Esophagus squamous epithelium (tissue), 5 donors: ENCODE measurements around the gene ENTREP3. TPM values are rescaled to one million over a fixed set of nuclear protein-coding genes. Genes with fewer than 3 reads are reported as not detected.
A peak's percentile ranks its signal among the peaks of the same experiment; 100 is the strongest.

Source experiments
- DNase-seq: peaks from one replicate; lab custom pipeline; 2025; lab: John Stamatoyannopoulos, UW
- H3K27ac ChIP-seq, 4 donors: fragments of 200-600 bp; sonication (generic); one replicate each; pipeline ENCODE4 v1.5.1; 2016 to 2019; ENCODE audit warnings: mild to moderate bottlenecking in 1 of 4
- H3K27me3 ChIP-seq, 4 donors: fragments of 200-600 bp; sonication (generic); 1 replicate in 3 of 4; 2 replicates in 1 of 4; pipeline versions ENCODE4 v1.5.1 to v1.6.0; 2017 to 2021; ENCODE audit warnings: antibody characterized with exemption in 1 of 4
- H3K36me3 ChIP-seq, 3 donors: fragments of 200-600 bp; sonication (generic); one replicate each; pipeline ENCODE4 v1.5.1; 2016 to 2019
- H3K4me1 ChIP-seq, 3 donors: fragments of 200-600 bp; sonication (generic); one replicate each; pipeline ENCODE4 v1.5.1; 2017 to 2019
- H3K4me3 ChIP-seq, 4 donors: fragments of 200-600 bp; sonication (generic); 1 replicate in 3 of 4; 2 replicates in 1 of 4; pipeline ENCODE4 v1.5.1; 2016 to 2019; ENCODE audit warnings: mild to moderate bottlenecking in 2 of 4, moderate library complexity in 1 of 4
- H3K9me3 ChIP-seq, 3 donors: fragments of 200-600 bp; sonication (generic); one replicate each; pipeline ENCODE4 v1.5.1; 2016 to 2019
- POLR2A ChIP-seq, 4 donors: fragments of 450-650 bp; IDR thresholded peaks; one replicate each; pipeline ENCODE4 v1.6.1; 2017; ENCODE audit warnings: antibody characterized with exemption in 4 of 4, mild to moderate bottlenecking in 4 of 4, moderate library complexity in 3 of 4
- WGBS, 2 donors: methylation state at CpG; one replicate each; pipeline ENCODE4 v1.1.5; 2018; 5-methylcytosine and 5-hydroxymethylcytosine counted together
- intact Hi-C: fragments of 100-400 bp; cut with DNase I; formaldehyde crosslinking; loops from one replicate; pipeline ENCODE4 v1.15.0; 2022
- total RNA-seq, 4 donors: library from RNA; depleted of rRNA; stranded (reverse); fragments of >200 nt; gene quantifications; one replicate each; pipeline ENCODE4 v1.1.0, GENCODE V29; 2016
- TF ChIP-seq, protein P1 (sequence below), 6 experiments: fragments of 450-650 bp in 4 of 6; fragments of 200-600 bp in 2 of 6; sonication (generic) in 2 of 6; IDR thresholded peaks; one replicate each; pipeline ENCODE4 v1.5.1; 2016 to 2019; ENCODE audit warnings: antibody characterized with exemption in 6 of 6, mild to moderate bottlenecking in 4 of 6, moderate library complexity in 4 of 6
- donor health status: DM: yes; HTN: yes; CAD: no.

Gene ENTREP3
- total RNA-seq, 4 donors from 2014 or later = 10.5 to 27.9 (median 16.1) TPM

GRCh38 chr1:155300024-155300423, 44.7 kb upstream of the ENTREP3 start:
- Histone ChIP-seq H3K4me3 (no peak overlapping the region), H3K9me3 (no peaks in the 10 kb centered on the region), H3K4me1 (peaks cover 5 to 12% (median 10%) of the 10 kb centered on the region in 3 donors), H3K27me3 (peaks cover 0 to 26% (median 3%) of the 10 kb centered on the region in 4 donors), H3K27ac (no peak overlapping the region), H3K36me3 (no peaks in the 10 kb centered on the region)
- DNase-seq = no peak
- WGBS, 2 donors = 81 to 91% methylated on average over 8 of the region's 8 CpGs
- intact Hi-C loops = no loop called here
- TF ChIP-seq POLR2A (IDR thresholded peaks at IDR 0.05) = no peak

- intact Hi-C loops = no loop called here
- TF ChIP-seq, protein P1, sequence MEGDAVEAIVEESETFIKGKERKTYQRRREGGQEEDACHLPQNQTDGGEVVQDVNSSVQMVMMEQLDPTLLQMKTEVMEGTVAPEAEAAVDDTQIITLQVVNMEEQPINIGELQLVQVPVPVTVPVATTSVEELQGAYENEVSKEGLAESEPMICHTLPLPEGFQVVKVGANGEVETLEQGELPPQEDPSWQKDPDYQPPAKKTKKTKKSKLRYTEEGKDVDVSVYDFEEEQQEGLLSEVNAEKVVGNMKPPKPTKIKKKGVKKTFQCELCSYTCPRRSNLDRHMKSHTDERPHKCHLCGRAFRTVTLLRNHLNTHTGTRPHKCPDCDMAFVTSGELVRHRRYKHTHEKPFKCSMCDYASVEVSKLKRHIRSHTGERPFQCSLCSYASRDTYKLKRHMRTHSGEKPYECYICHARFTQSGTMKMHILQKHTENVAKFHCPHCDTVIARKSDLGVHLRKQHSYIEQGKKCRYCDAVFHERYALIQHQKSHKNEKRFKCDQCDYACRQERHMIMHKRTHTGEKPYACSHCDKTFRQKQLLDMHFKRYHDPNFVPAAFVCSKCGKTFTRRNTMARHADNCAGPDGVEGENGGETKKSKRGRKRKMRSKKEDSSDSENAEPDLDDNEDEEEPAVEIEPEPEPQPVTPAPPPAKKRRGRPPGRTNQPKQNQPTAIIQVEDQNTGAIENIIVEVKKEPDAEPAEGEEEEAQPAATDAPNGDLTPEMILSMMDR (IDR thresholded peaks at IDR 0.05) = no peak
- no peak for TF ChIP-seq POLR2A (IDR thresholded peaks at IDR 0.05)
- Histone ChIP-seq H3K27ac (no peak overlapping the region), H3K9me3 (no peaks in the 10 kb centered on the region), H3K27me3 (peaks cover 5 to 50% (median 5%) of the 10 kb centered on the region in 4 donors), H3K4me3 (no peak overlapping the region), H3K4me1 (peaks cover 7 to 17% (median 11%) of the 10 kb centered on the region in 3 donors), H3K36me3 (no peaks in the 10 kb centered on the region)
- DNase-seq = no peak
- 77 to 85% methylated on average over 7 of the region's 7 CpGs for WGBS, 2 donors
Measured at GRCh38 chr1:155297384-155297783, 42.1 kb upstream of the ENTREP3 start.

DNA sequence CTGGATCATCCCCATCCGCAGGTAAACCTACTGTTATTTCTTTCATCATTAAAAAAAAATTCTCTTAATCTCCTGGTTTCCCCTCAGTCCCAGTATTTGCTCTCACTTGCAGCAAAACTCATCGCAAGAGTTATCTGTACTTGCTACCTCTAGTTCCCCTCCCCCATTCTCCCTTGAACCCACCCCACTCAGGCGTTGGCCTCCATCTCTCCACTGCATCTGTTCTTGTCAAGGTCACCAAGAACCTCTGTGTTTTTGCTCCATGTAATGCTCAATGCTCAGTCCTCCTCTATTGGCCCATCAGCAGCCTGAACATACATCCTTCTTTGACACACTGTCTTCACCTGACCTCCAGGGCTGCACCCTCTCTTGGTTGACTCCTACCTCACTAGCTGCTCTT, 41.4 kb upstream of the ENTREP3 start:
- 84 to 85% methylated on average over 3 of the region's 3 CpGs for WGBS, 2 donors
- H3K4me1 ChIP-seq = peaks cover 7 to 17% (median 11%) of the 10 kb centered on the region in 3 donors
- no peaks in the 10 kb centered on the region for H3K9me3 ChIP-seq
- H3K27ac ChIP-seq = no peak overlapping the region
- H3K36me3 ChIP-seq = no peaks in the 10 kb centered on the region
- DNase-seq = no peak
- TF ChIP-seq, protein P1 (IDR thresholded peaks at IDR 0.05) = no peak
- no peak for TF ChIP-seq POLR2A (IDR thresholded peaks at IDR 0.05)
- peaks cover 5 to 50% (median 5%) of the 10 kb centered on the region in 4 donors for H3K27me3 ChIP-seq
- intact Hi-C loops = no loop called here
- no peak overlapping the region for H3K4me3 ChIP-seq

GRCh38 chr1:155295942-155296267, 40.6 kb upstream of the ENTREP3 start:
- Histone ChIP-seq H3K27ac (no peak overlapping the region), H3K27me3 (peaks cover 5 to 50% (median 5%) of the 10 kb centered on the region in 4 donors), H3K9me3 (no peaks in the 10 kb centered on the region), H3K4me3 (no peak overlapping the region), H3K4me1 (peaks cover 7 to 17% (median 11%) of the 10 kb centered on the region in 3 donors), H3K36me3 (no peaks in the 10 kb centered on the region)
- intact Hi-C loops = no loop called here
- 60 to 76% methylated on average over 2 to 4 of the region's 7 CpGs for WGBS, 2 donors
- TF ChIP-seq POLR2A (IDR thresholded peaks at IDR 0.05) = no peak
- TF ChIP-seq, protein P1 (IDR thresholded peaks at IDR 0.05) = no peak
- DNase-seq = no peak

DNA sequence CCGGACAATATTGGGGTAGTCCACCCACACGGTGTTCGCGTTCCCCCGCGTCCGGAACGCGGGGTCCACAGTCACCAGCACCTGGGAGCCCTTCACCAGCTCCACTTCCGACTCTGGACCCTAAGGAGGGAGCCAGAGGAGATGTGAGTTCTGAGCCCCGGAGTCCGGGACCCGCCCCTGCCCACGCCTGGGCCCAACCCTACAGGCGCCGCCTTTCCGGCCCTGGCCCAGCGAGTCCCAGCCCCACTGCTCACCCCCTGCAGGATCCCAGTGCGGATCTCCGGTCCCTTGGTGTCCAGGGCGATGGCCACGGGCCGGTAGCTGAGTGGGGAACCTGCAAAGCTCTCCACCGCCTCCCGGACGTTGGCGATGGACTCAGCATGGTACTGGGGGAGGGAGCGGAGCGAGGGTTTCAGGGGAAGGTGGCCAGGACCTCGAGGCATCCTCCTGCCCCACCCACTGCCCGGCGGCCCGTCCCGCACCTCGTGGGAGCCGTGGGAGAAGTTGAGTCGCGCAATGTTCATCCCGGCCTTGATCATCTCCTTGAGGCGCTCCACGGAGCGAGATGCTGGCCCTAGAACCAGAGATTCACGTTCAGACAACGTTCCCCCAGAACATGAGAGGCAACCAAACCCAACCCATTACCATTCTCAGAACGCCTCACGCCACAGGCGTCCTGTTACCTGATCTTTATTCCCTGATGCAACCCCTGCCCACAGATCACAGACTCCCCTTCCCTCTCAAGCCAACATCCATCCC, 40.1 kb upstream of the ENTREP3 start:
- DNase-seq = no peak
- H3K4me1 ChIP-seq = peaks cover 7 to 17% (median 11%) of the 10 kb centered on the region in 3 donors
- H3K9me3 ChIP-seq = no peaks in the 10 kb centered on the region
- H3K36me3 ChIP-seq = no peaks in the 10 kb centered on the region
- 10 to 40% methylated on average over 4 to 8 of the region's 47 CpGs for WGBS, 2 donors
- no peak overlapping the region for H3K27ac ChIP-seq
- peaks cover 5 to 50% (median 5%) of the 10 kb centered on the region in 4 donors for H3K27me3 ChIP-seq
- intact Hi-C loops = no loop called here
- TF ChIP-seq POLR2A (IDR thresholded peaks at IDR 0.05) = no peak
- TF ChIP-seq, protein P1 (IDR thresholded peaks at IDR 0.05) = no peak
- H3K4me3 ChIP-seq = peak overlapping the region in 3 of 4 donors; percentile 7 to 51 (median 28)
